Stimulated activated CD4-positive, alpha-beta T cell treated with anti-CD3 and anti-CD28 coated beads, TNF-alpha, amount 100 ng/mL, for 1 hour (primary cell): Measurements from ENCODE around the gene CXCR5.

Experiments
- DNase-seq, 3 donors: peaks; one replicate each; pipeline ENCODE4 v3.0.0-alpha.2; 2020; ENCODE audit warnings: low read depth in 3 of 3, low spot score in 1 of 3

Gene CXCR5

DNA sequence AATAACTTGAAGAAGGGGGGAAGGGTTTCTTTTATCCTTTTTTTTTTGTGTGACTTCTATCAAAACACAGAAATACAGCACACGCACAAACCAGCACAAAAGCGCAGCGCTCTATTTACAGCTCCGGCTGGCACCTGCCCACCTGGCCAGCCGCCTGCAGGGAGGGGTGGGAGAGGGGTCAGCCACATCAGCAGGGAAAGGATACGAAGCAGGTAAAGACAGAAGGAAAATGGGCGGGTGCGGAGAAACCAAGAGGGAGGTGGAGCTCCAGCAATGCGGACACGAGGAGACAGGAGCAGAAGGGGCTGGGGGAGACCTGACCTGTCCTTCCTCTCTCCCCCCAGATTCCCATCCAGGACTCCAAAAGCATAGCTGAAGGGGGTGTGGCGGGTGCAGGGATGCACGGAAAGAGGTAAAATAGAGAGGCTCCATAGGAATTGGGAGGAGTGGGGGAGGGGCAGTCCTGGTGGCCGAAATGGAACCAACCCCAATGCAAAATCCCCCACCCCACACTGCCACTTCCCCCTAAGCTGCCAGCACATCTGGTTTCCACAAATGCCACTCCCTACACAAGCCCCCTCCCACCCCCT is 14.1 kb downstream of the CXCR5 start:
- DNase-seq, result no peak

GRCh38 chr11:118898400-118899295 is 15.0 kb downstream of the CXCR5 start:
- no peak for DNase-seq

DNA sequence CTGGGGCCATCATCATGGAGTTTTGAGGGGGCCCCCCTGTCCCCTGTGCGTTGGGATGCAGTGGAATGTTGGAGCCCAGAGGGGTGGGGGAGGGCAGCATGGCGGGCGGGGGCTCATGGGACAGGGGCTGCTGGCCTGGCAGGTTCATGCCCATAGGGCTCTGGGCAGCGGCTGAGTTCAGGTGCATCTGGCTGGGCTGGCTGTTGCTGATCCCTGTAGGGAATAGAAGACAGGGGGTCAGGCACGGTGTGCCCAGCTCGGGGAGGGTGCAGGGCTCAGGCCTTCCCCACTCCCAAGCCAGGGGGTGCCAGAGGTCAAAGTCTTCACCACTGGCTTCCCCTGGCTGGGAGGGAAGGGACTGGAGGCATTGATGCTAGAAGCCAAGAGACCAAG is 15.6 kb downstream of the CXCR5 start:
- DNase-seq, result no peak

GRCh38 chr11:118899706-118900360 is 16.1 kb downstream of the CXCR5 start:
- no peak for DNase-seq

DNA sequence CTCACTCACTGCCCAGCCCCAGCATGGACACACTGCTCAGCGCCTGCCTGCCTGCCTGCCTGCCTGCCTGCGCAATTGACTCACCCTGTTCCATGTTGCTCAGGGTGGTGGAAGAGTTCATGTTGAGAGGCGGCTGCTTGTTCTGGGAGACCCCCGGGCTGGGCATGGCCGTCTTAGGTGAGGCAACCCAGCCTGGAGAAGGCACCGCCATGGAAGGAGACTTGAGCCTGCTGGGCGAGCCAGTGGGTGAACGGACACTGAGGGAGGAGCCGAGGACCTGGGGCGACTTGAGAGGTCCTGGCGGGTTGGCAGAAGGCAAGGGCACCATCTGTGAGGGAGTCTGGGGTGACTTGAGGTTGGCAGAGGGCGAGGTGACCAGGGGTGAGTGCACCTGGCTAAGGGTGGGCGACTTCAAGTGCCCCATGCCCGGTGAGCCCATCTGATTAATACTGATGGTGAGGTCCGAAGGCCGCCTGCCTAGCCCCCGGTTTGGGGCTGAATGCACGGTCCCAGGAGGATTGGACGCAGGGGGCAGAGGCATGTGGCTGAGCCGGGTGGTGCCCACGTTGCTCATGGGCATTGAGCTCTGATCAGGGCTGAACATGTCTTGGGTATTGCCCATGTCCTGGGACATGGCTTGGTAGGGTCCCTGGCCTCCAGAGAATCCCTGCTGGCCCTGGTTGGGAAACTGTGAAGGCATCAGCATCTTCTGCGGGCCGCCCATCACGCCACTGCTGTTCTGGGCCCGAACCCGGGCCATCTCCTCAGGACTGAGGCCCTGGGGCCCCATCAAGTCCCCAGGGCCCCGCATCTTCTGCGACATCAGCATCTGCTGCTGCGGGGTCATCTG is 17.1 kb downstream of the CXCR5 start:
- no peak for DNase-seq

GRCh38 chr11:118901494-118902335 is 18.0 kb downstream of the CXCR5 start:
- no peak for DNase-seq

DNA sequence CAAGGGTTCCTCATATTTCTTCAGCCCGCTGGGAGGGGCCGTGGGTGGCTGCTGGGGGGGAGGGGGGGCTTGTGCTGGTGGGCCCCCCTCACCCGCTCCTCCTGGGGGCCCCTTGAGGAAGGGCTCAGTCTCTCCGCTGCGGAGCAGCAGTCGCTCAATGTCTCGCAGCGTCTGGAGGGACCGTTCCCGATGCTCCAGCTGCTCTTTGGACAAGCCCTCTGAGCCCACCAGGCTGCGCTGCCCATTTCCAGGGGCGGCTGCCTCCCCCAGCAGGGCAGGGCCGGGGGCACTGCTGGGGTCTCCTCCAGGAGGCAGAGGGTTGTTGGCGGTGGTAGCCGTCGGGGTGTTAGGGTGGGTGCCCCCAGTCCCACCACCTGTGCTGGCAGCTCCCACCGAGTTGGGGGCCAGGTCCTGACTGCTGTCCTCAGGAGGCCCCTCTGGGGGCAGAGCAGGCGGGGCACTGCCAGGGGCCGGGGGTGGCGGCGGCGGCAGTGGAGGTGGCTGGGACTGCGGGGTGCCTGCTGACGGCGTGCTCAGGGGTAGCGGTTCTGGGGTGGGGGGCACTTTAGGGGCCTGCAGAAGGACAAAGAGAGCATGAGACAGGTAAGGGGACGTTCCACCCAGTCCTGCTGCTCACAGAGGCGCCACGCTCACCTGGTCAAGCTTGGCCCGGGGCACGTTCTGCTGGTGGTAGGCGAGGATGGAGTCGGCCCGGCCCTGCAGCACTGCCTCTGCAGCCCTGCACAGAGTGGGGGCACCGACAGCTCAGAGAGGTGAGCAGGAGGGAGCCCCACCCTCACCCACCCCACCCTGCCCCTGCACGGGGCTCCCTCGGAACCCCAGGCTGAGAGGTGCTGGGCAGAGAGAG is 18.9 kb downstream of the CXCR5 start:
- DNase-seq, result no peak

DNA sequence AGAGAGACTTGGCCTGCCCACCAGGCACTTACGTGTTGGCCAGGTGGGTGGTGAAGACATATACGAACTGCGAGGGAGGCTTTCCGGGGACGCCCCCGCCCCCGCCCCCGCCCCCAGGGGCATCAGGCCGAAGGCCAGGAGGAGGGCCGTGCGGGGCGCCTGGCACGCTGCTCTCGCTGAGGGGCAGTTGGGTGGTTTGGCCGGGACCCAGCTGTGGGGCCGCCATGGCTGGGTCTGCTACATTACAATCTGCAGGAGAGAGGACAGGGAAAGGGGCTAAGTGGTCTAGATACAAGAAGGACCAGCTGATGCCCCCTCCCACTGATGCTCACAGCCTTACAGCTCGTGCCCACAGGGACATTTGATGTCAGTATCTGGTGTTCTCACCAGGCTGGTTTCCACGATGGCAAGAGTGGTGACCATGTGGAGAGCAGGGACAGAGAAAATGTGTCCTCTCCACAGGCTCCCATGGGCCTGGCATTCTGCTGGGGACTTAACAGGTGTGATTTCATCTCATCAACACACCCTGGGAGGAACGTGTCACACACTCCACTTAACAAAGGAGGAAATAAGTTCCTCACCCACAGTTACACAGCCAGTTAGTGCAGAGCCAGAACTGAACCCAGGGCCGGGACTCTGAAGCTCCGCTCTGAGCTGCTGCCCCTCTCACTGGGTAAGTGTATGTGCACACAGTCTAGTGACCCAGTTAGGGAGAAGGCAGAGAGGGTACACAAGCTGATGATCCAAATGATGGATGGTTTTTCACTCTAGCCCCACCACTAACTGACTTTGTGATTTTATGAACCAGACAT is 19.7 kb downstream of the CXCR5 start:
- DNase-seq, result no peak

- peak in 2 of 3 donors; percentile 79 to 81 for DNase-seq
These were observed 23.7 kb downstream of the CXCR5 start for GRCh38 chr11:118907051-118908042.

GRCh38 chr11:118908264-118908663 is 24.6 kb downstream of the CXCR5 start:
- no peak for DNase-seq

GRCh38 chr11:118908901-118909618 is 25.4 kb downstream of the CXCR5 start:
- DNase-seq, result no peak

DNA sequence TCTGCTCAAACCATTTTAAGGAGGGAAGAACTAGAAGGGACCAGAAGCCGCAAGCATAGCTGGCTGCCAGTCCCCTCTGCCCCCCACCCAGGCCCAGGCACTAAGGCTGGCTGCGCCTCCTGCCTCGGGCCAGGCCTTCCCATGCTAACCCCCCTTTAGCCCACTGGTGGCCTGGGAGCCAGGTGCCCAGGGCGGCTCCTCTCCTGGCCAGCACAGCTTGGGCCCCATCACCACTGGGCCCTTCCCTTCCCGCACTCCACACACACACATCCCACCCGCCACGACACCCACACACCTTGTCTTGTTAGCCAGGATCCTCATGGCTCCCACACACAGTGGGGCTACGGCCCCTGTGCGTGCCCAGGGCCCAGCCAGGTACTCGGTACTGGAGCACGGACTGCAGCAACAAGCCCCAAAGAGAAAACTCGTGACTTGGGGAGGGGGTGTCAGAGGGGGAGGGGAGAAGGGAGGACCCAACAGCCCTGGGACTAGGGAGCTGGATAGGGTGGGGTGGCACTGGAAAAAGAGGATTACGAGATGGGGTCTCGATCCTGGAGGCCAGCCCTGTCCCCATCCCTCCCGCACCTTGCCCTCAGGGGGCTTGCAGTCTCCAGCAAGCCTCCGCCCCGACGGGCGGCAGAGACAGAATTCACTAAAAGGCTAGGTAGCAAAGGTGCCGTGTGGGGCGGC is 26.1 kb downstream of the CXCR5 start:
- no peak for DNase-seq

DNA sequence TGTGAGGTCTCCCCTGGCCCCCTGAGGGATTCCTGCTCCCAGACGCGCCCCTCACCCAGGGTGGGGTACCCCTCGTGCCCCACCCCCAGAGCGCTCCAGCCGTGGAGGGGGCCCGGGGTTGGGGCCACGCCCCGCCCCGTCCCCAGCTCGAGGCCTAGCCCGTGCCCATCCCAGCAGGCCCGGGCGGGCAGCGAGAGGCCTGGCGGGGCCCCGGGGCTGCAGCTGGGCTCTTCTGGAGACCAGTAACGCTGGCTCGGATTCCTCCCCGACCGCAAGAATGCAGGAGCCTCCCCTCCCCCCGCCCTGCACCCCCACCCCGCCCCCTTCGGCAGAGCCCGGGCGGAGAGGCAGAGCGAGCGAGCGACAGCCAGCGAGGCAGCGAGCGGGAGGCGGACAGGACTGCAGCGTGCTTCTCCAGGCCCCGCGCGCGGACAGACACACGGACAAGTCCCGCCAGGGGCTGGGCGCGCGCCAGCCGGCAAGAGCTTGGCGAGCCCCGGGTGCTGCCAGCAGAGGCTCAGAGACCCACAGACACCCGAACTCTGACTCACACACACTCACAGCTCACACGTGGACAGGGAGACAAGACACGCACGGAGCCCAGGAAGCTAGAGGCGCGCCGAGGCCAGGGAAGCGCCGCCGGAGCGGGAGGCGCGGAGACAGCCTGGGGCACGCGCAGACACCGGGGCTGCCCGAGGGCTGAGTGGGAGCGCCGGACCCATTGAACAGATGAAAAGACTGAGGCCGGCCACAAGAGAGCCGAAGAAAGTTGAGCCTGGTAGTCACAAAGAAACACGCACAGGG is 26.8 kb downstream of the CXCR5 start:
- peak in 1 of 3 donors; percentile 48 for DNase-seq

GRCh38 chr11:118911113-118911879 is 27.6 kb downstream of the CXCR5 start:
- no peak for DNase-seq
